Prostate gland (tissue), 2 donors: ENCODE results near the gene POC5.

Experiments
- POLR2A ChIP-seq: fragments of 450-650 bp; IDR thresholded peaks from one replicate; pipeline ENCODE4 v1.6.1; 2016; ENCODE audit warnings: antibody characterized with exemption, mild to moderate bottlenecking
- POLR2AphosphoS5 ChIP-seq: sonication (generic); formaldehyde crosslinking; IDR thresholded peaks from one replicate; pipeline ENCODE4 v1.6.1; 2017; ENCODE audit warnings: antibody characterized with exemption
- TF ChIP-seq, protein P1 (sequence below), 4 experiments: fragments of 200-600 bp in 2 of 4; fragments of 450-650 bp in 2 of 4; sonication (generic) in 2 of 4; IDR thresholded peaks; 1 replicate in 3 of 4; 2 replicates in 1 of 4; pipeline ENCODE4 v1.5.1; 2016 to 2019; ENCODE audit warnings: antibody characterized with exemption in 4 of 4, mild to moderate bottlenecking in 2 of 4, moderate library complexity in 2 of 4

- TF ChIP-seq POLR2A (no peak), POLR2AphosphoS5 (no peak)
- TF ChIP-seq, protein P1, sequence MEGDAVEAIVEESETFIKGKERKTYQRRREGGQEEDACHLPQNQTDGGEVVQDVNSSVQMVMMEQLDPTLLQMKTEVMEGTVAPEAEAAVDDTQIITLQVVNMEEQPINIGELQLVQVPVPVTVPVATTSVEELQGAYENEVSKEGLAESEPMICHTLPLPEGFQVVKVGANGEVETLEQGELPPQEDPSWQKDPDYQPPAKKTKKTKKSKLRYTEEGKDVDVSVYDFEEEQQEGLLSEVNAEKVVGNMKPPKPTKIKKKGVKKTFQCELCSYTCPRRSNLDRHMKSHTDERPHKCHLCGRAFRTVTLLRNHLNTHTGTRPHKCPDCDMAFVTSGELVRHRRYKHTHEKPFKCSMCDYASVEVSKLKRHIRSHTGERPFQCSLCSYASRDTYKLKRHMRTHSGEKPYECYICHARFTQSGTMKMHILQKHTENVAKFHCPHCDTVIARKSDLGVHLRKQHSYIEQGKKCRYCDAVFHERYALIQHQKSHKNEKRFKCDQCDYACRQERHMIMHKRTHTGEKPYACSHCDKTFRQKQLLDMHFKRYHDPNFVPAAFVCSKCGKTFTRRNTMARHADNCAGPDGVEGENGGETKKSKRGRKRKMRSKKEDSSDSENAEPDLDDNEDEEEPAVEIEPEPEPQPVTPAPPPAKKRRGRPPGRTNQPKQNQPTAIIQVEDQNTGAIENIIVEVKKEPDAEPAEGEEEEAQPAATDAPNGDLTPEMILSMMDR (IDR thresholded peaks at IDR 0.05), result no peak
Observed at GRCh38 chr5:75651575-75652238, 65.5 kb downstream of the POC5 start.
